HepG2 (cell line): ENCODE measurements around the gene MRPL30. TPM values are rescaled to one million over a fixed set of nuclear protein-coding genes. Genes with fewer than 3 reads are reported as not detected.

Experiments
- CBFB ChIP-seq: sonication (generic); formaldehyde crosslinking; IDR thresholded peaks from 2 replicates; pipeline ENCODE4 v1.4.0; 2020; ENCODE audit warnings: missing genetic modification reagents
- DNMT1 ChIP-seq: sonication (generic); formaldehyde crosslinking; IDR thresholded peaks from 2 replicates; pipeline ENCODE4 v1.5.1; 2020; ENCODE audit warnings: mild to moderate bottlenecking, missing genetic modification reagents
- FOSL1 ChIP-seq: sonication (generic); formaldehyde crosslinking; IDR thresholded peaks from 2 replicates; pipeline ENCODE4 v1.9.0; 2021; ENCODE audit warnings: missing genetic modification reagents, borderline replicate concordance
- FOXC1 ChIP-seq: sonication (generic); formaldehyde crosslinking; IDR thresholded peaks from 2 replicates; pipeline ENCODE4 v1.8.0; 2022; ENCODE audit warnings: mild to moderate bottlenecking, missing genetic modification reagents, borderline replicate concordance
- FOXJ3 ChIP-seq: sonication (generic); formaldehyde crosslinking; IDR thresholded peaks from 2 replicates; pipeline ENCODE4 v1.4.0; 2020; ENCODE audit warnings: missing genetic modification reagents, mild to moderate bottlenecking, borderline replicate concordance
- GMEB2 ChIP-seq: IDR thresholded peaks from 2 replicates; pipeline ENCODE4 v1.6.1; 2016; ENCODE audit warnings: missing biosample characterization, missing genetic modification reagents, low read depth
- SOX6 ChIP-seq, 2 experiments: fragments of 450-650 bp in 1 of 2; sonication (generic) in 1 of 2; formaldehyde crosslinking in 1 of 2; IDR thresholded peaks; 2 replicates each; pipeline versions ENCODE4 v1.4.0 to v1.6.1; 2017 to 2020; ENCODE audit warnings: antibody characterized with exemption in 1 of 2, mild to moderate bottlenecking in 1 of 2, missing genetic modification reagents in 1 of 2
- TRIM24 ChIP-seq: sonication (generic); formaldehyde crosslinking; IDR thresholded peaks from 2 replicates; pipeline ENCODE4 v1.8.0; 2022; ENCODE audit warnings: mild to moderate bottlenecking, missing genetic modification reagents
- ZNF407 ChIP-seq: sonication (generic); formaldehyde crosslinking; IDR thresholded peaks from one replicate; pipeline ENCODE4 v1.5.1; 2020; ENCODE audit warnings: mild to moderate bottlenecking, missing genetic modification reagents; ENCODE audit errors: not compliant biosample characterization
- ZSCAN9 ChIP-seq: IDR thresholded peaks from 2 replicates; pipeline ENCODE4 v1.6.1; 2016; ENCODE audit warnings: borderline replicate concordance
- polyA plus RNA-seq, 8 experiments: library from polyadenylated mRNA; depleted of rRNA in 3 of 8; stranded (reverse) in 7 of 8; unstranded in 1 of 8; fragments of >200 nt; fragmentation: Illumina TruSeq in 4 of 8; extraction: Trizol in 4 of 8; gene quantifications; 2 replicates each; pipeline versions ENCODE4 v1.2.1 to v1.2.3, GENCODE V29; 2011 to 2016; ENCODE audit warnings: low read depth in 4 of 8, missing spikeins in 1 of 8, mixed read lengths in 1 of 8; ENCODE audit not compliant: insufficient read depth in 1 of 8
- total RNA-seq, 5 experiments: library from RNA; depleted of rRNA; stranded (reverse); fragments of >200 nt; fragmentation: Illumina TruSeq; extraction: Trizol; gene quantifications; 2 replicates each; pipeline ENCODE4 v1.2.3, GENCODE V29; 2016; ENCODE audit warnings: low read depth in 1 of 5
- TF ChIP-seq, protein P1 (sequence below): sonication (generic); formaldehyde crosslinking; conservative IDR thresholded peaks from 2 replicates; pipeline ENCODE4 v1.8.0; 2022; ENCODE audit warnings: mild to moderate bottlenecking, moderate library complexity, missing genetic modification reagents
- TF ChIP-seq, protein P2 (sequence below): sonication (generic); formaldehyde crosslinking; IDR thresholded peaks from 2 replicates; pipeline ENCODE4 v1.5.0; 2020; ENCODE audit warnings: missing genetic modification reagents

MRPL30 gene
- total and polyA plus RNA-seq, 2 of the 13 experiments (the other 11 are each of a cell fraction or from before 2014, with no cell fraction given) = 30.2 to 75.3 TPM

DNA sequence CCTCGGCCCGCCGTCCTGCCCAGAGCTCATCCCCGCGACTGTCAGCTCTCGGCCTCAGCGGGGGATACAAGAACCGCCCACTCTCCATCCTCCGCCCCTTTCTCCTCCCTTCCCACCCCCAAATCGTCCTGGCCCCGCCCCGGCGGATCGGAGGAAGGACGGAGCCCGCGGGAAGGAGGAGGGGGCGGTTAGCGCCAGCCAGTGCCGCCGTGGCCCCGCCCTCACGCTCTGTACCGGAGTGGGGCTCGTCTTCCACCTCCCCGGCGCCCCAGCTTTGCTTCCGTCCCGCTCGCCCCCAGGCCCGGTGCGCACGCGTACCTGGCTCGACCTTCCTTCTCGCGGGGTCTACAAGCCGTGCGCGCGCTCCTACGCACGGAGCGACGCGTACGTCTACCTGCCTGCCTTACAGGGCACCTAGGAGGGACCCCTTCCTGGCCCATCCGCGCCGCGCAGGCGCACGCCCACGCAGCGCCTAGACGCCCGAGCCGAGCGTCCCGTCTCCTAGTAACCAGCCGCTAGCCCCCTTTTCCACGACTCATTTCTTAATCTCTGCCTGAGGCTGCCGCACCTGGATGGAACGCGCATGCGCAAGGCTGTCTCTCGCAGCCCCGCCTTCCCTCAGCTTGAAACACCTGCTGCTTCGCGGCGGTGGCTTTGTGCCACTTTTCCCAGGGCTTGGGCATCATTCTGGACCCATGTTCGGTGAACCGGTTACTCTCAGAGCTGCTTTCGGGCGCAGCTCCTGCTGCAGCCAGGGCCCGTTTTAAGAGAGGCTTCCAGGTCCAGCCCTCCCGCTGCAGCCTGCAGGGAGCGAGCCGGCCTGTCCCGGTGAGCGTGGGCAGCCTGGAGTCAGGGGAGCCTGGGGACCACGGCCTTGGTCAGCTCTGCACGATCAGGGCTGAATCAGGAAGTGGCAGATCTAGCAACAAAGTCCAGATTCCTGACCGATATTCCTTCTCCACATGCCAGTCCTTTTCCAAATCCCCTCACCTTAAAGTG lies 39.6 kb upstream of the MRPL30 start, which contains the start of gene C2orf15 (continued):
- TF ChIP-seq ZNF407 (CRISPR knock-in tag) (peak; percentile 83), TRIM24 (CRISPR knock-in tag) (no peak), GMEB2 (CRISPR knock-in tag) (peak; percentile 93), DNMT1 (CRISPR knock-in tag) (peak; percentile 61; the same call in 1 of the 2 replicates), ZSCAN9 (CRISPR knock-in tag) (peak; percentile 75), CBFB (peak; percentile 16; the same call in 1 of the 2 replicates), FOSL1 (CRISPR knock-in tag) (no peak), FOXJ3 (CRISPR knock-in tag) (peak; percentile 39; the same call in 1 of the 2 replicates), SOX6 (IDR thresholded peaks at IDR 0.05) (no peak), SOX6 (CRISPR knock-in tag; IDR thresholded peaks at IDR 0.05) (peak; percentile 73), FOXC1 (peak; percentile 90)
- TF ChIP-seq, protein P1, sequence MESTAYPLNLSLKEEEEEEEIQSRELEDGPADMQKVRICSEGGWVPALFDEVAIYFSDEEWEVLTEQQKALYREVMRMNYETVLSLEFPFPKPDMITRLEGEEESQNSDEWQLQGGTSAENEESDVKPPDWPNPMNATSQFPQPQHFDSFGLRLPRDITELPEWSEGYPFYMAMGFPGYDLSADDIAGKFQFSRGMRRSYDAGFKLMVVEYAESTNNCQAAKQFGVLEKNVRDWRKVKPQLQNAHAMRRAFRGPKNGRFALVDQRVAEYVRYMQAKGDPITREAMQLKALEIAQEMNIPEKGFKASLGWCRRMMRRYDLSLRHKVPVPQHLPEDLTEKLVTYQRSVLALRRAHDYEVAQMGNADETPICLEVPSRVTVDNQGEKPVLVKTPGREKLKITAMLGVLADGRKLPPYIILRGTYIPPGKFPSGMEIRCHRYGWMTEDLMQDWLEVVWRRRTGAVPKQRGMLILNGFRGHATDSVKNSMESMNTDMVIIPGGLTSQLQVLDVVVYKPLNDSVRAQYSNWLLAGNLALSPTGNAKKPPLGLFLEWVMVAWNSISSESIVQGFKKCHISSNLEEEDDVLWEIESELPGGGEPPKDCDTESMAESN (CRISPR knock-in tag) = peak; percentile 97
- TF ChIP-seq, protein P2, sequence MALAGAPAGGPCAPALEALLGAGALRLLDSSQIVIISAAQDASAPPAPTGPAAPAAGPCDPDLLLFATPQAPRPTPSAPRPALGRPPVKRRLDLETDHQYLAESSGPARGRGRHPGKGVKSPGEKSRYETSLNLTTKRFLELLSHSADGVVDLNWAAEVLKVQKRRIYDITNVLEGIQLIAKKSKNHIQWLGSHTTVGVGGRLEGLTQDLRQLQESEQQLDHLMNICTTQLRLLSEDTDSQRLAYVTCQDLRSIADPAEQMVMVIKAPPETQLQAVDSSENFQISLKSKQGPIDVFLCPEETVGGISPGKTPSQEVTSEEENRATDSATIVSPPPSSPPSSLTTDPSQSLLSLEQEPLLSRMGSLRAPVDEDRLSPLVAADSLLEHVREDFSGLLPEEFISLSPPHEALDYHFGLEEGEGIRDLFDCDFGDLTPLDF (CRISPR knock-in tag) = peak; percentile 88
